22Rv1 (cell line): ENCODE measurements around the gene PODNL1.

ENCODE experiments used
- ZFX ChIP-seq: fragments of 450-650 bp; IDR thresholded peaks from 2 replicates; pipeline ENCODE4 v1.6.1; 2017; ENCODE audit warnings: antibody characterized with exemption, borderline replicate concordance
- TF ChIP-seq, protein P1 (sequence below): fragments of 450-650 bp; IDR thresholded peaks from 2 replicates; pipeline ENCODE4 v1.5.1; 2017; ENCODE audit warnings: mild to moderate bottlenecking

DNA sequence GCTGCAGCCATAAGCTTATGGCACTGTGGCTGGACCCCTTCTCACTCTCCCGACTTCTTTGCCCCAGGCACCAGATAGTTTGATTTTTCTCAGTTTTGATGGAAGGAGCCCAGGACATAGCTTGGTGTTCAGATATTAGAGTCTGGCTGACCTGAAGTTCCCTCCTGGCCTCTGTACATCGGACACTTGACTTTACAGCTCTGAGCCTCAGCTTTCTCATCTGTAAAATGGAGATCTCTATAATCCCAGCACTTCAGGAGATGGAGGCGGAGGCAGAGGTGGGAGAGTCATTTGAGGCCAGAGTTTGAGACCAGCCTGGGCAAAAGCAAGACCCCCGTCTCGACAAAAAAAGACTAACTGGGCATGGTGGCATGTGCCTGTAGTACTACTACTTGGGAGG is 31.3 kb downstream of the PODNL1 start:
- TF ChIP-seq, protein P1, sequence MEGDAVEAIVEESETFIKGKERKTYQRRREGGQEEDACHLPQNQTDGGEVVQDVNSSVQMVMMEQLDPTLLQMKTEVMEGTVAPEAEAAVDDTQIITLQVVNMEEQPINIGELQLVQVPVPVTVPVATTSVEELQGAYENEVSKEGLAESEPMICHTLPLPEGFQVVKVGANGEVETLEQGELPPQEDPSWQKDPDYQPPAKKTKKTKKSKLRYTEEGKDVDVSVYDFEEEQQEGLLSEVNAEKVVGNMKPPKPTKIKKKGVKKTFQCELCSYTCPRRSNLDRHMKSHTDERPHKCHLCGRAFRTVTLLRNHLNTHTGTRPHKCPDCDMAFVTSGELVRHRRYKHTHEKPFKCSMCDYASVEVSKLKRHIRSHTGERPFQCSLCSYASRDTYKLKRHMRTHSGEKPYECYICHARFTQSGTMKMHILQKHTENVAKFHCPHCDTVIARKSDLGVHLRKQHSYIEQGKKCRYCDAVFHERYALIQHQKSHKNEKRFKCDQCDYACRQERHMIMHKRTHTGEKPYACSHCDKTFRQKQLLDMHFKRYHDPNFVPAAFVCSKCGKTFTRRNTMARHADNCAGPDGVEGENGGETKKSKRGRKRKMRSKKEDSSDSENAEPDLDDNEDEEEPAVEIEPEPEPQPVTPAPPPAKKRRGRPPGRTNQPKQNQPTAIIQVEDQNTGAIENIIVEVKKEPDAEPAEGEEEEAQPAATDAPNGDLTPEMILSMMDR: no peak
- no peak for TF ChIP-seq ZFX
